ENCODE data around the gene ATP4B.

DNA sequence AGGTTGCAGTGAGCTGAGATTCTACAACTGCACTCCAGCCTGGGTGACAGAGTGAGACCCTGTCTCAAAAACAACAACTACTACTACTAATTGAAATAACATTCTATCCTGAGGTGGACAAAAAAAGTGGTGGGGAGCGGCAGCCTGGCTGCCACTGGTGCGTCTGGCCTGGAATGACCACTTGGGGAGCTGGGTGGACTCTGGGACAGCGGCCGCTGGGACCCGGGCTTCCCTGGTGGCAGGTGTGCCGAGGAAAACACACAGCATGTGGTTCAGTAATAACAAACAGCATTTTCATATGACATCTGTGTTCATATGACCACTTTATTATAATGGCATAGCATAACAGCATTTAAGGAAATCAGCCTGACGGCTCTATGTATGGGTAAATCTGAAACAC lies 39.5 kb downstream of the ATP4B start:
- TF ChIP-seq RAD21 (conservative IDR thresholded peaks at IDR 0.05 in 1 of 2, IDR thresholded peaks at IDR 0.05 in 1 of 2): no peak
- TF ChIP-seq NR3C1 (IDR thresholded peaks at IDR 0.05): no peak
- TF ChIP-seq, protein P1, sequence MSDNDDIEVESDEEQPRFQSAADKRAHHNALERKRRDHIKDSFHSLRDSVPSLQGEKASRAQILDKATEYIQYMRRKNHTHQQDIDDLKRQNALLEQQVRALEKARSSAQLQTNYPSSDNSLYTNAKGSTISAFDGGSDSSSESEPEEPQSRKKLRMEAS (IDR thresholded peaks at IDR 0.05): no peak
- no peak for TF ChIP-seq CEBPB (IDR thresholded peaks at IDR 0.05)
- TF ChIP-seq, protein P2, sequence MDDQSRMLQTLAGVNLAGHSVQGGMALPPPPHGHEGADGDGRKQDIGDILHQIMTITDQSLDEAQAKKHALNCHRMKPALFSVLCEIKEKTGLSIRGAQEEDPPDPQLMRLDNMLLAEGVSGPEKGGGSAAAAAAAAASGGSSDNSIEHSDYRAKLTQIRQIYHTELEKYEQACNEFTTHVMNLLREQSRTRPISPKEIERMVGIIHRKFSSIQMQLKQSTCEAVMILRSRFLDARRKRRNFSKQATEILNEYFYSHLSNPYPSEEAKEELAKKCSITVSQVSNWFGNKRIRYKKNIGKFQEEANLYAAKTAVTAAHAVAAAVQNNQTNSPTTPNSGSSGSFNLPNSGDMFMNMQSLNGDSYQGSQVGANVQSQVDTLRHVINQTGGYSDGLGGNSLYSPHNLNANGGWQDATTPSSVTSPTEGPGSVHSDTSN (IDR thresholded peaks at IDR 0.05): no peak
- TF ChIP-seq, protein P3, sequence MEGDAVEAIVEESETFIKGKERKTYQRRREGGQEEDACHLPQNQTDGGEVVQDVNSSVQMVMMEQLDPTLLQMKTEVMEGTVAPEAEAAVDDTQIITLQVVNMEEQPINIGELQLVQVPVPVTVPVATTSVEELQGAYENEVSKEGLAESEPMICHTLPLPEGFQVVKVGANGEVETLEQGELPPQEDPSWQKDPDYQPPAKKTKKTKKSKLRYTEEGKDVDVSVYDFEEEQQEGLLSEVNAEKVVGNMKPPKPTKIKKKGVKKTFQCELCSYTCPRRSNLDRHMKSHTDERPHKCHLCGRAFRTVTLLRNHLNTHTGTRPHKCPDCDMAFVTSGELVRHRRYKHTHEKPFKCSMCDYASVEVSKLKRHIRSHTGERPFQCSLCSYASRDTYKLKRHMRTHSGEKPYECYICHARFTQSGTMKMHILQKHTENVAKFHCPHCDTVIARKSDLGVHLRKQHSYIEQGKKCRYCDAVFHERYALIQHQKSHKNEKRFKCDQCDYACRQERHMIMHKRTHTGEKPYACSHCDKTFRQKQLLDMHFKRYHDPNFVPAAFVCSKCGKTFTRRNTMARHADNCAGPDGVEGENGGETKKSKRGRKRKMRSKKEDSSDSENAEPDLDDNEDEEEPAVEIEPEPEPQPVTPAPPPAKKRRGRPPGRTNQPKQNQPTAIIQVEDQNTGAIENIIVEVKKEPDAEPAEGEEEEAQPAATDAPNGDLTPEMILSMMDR (IDR thresholded peaks at IDR 0.05): no peak
- TF ChIP-seq MAFK (IDR thresholded peaks at IDR 0.05; ENCODE audit: partially characterized antibody): no peak
